Thyroid gland (tissue), 4 donors: ENCODE measurements around the gene WWTR1. TPM values are rescaled to one million over a fixed set of nuclear protein-coding genes. Genes with fewer than 3 reads are reported as not detected.

Experiments used
- DNase-seq, 2 donors: peaks; one replicate each; pipeline ENCODE4 v3.0.0-alpha.2; 2019
- H3K27ac ChIP-seq, 3 donors: fragments of 200-600 bp; sonication (generic); 1 replicate in 2 of 3; 2 replicates in 1 of 3; pipeline ENCODE4 v1.5.1; 2016 to 2019; ENCODE audit warnings: mild to moderate bottlenecking in 1 of 3, moderate library complexity in 1 of 3
- H3K27me3 ChIP-seq: fragments of 200-600 bp; sonication (generic); one replicate; pipeline ENCODE4 v1.5.1; 2019
- H3K36me3 ChIP-seq, 2 donors: fragments of 200-600 bp; sonication (generic); one replicate each; pipeline ENCODE4 v1.5.1; 2016 to 2019
- H3K4me1 ChIP-seq, 2 donors: fragments of 200-600 bp; sonication (generic); one replicate each; pipeline ENCODE4 v1.5.1; 2017 to 2019
- H3K4me3 ChIP-seq, 3 donors: fragments of 200-600 bp; sonication (generic); replicated peaks in 1 of 3; 1 replicate in 2 of 3; 2 replicates in 1 of 3; pipeline ENCODE4 v1.5.1; 2016; ENCODE audit warnings: mild to moderate bottlenecking in 1 of 3
- H3K9me3 ChIP-seq: fragments of 200-600 bp; sonication (generic); one replicate; pipeline ENCODE4 v1.5.1; 2017
- POLR2A ChIP-seq, 2 donors: fragments of 450-650 bp; IDR thresholded peaks; one replicate each; pipeline ENCODE4 v1.6.1; 2017; ENCODE audit warnings: antibody characterized with exemption in 2 of 2, mild to moderate bottlenecking in 2 of 2, moderate library complexity in 1 of 2
- WGBS, 2 donors: methylation state at CpG; one replicate each; pipeline ENCODE4 v1.1.5; 2017; 5-methylcytosine and 5-hydroxymethylcytosine counted together
- intact Hi-C: fragments of 100-400 bp; cut with DNase I; formaldehyde crosslinking; loops from one replicate; pipeline ENCODE4 v1.15.1; 2023
- total RNA-seq, 4 donors: library from RNA; depleted of rRNA; stranded (reverse); fragments of >200 nt; gene quantifications; one replicate each; pipeline ENCODE4 v1.2.3, GENCODE V29; 2016
- TF ChIP-seq, protein P1 (sequence below), 6 experiments: fragments of 200-600 bp in 3 of 6; fragments of 450-650 bp in 3 of 6; sonication (generic) in 3 of 6; IDR thresholded peaks; one replicate each; pipeline ENCODE4 v1.5.1; 2016 to 2019; ENCODE audit warnings: antibody characterized with exemption in 6 of 6, mild to moderate bottlenecking in 2 of 6, inconsistent platforms in 1 of 6, moderate library complexity in 1 of 6

WWTR1 gene
- 10 to 100 TPM; 56.7 to 87.6 (median 78.5) TPM for total RNA-seq

DNA sequence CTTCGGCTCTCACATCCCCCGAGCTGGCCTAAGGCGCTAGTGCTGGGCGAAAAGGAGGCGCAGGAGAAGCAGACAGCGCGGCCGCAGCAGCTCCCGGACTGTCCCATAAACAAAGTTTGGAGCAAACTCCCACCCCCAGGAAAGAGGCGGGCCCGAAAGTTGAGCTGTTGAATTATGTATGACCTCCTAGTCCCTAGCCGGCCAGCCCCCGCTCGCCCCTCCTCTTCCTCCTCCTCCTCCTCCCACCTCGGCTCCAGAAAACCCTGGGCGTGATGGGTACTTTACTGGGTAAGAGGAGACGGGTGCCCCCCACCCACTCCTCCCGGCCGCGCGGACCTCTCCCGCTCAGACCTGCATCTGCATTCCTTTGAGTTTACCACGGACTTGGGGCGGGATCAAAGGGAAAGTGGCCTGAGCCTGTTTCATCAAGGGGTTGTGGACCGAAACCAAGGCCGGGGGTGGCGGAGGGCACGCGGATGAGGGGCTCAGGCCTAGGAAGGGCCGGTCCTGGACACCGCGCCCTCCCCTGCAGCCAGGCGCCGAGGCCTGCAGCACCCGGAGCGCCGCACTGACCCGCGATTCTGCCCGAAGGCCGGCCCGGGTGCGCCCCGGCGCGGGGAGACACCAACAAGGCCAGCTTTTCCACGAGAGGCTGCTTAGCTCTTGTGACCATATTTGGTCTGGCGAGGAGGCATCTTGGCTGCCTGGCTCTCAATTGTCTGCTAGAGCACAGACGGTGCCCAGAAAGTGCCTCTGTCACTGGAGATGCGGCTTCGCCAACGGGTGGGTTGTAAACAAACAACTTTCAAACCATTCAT, at the start of gene WWTR1:
Gene WWTR1, minus strand, starts transcription at position 100 of the 818 bp plus-strand sequence. CDS start 719 bp downstream, outside the sequence.
- 0% methylated on average over 32 to 33 of the region's 52 CpGs for WGBS, 2 donors
- Histone ChIP-seq H3K4me3 (peak within 1 kb of the TSS; percentile 66 to 70 (median 68)), H3K27ac (peak within 1 kb of the TSS; percentile 98 to 100 (median 99)), H3K9me3 (no peaks in the 10 kb centered on the region), H3K27me3 (no peaks in the 10 kb centered on the region), H3K4me1 (peaks cover 32 to 35% of the 10 kb centered on the region in 2 donors), H3K36me3 (no peaks in the 10 kb centered on the region)
- TF ChIP-seq POLR2A (IDR thresholded peaks at IDR 0.05): peak; percentile 90 to 99
- TF ChIP-seq, protein P1, sequence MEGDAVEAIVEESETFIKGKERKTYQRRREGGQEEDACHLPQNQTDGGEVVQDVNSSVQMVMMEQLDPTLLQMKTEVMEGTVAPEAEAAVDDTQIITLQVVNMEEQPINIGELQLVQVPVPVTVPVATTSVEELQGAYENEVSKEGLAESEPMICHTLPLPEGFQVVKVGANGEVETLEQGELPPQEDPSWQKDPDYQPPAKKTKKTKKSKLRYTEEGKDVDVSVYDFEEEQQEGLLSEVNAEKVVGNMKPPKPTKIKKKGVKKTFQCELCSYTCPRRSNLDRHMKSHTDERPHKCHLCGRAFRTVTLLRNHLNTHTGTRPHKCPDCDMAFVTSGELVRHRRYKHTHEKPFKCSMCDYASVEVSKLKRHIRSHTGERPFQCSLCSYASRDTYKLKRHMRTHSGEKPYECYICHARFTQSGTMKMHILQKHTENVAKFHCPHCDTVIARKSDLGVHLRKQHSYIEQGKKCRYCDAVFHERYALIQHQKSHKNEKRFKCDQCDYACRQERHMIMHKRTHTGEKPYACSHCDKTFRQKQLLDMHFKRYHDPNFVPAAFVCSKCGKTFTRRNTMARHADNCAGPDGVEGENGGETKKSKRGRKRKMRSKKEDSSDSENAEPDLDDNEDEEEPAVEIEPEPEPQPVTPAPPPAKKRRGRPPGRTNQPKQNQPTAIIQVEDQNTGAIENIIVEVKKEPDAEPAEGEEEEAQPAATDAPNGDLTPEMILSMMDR (IDR thresholded peaks at IDR 0.05): peak in 3 of 6 experiments; percentile 15 to 32 (median 19)
- intact Hi-C loops: loop anchor here (10.0 kb wide), 2 partner anchors 83 to 113 kb away; no protein-coding TSS in a partner anchor
- peak; percentile 96 to 97 for DNase-seq

DNA sequence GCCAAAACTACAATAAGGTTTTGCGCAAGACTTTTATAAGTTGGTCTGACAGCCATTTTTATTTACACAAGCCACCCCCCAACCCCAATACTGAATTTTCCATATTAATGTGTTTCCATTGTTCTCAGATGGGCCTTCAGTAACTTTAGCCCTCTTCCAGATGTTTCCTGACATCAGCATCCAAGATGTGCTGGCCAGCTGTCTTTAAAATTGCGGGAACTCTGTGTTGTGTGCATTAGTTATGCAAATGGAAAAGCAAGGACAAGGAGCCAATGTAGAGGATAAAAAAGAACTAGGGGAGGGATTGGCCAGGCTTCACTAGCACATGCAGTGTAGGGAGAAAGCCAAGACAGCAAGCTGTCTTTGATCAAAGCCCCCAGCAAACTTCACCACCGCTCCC, 49.1 kb upstream of the WWTR1 start:
- Histone ChIP-seq H3K9me3 (no peaks in the 10 kb centered on the region), H3K27ac (no peak overlapping the region), H3K36me3 (no peaks in the 10 kb centered on the region), H3K4me3 (no peak overlapping the region), H3K27me3 (no peaks in the 10 kb centered on the region), H3K4me1 (no peaks in the 10 kb centered on the region)
- intact Hi-C loops: no loop called here
- no peak for DNase-seq
- TF ChIP-seq POLR2A (IDR thresholded peaks at IDR 0.05): no peak
- WGBS, 2 donors: 76 to 86% methylated on average over 3 of the region's 3 CpGs

DNA sequence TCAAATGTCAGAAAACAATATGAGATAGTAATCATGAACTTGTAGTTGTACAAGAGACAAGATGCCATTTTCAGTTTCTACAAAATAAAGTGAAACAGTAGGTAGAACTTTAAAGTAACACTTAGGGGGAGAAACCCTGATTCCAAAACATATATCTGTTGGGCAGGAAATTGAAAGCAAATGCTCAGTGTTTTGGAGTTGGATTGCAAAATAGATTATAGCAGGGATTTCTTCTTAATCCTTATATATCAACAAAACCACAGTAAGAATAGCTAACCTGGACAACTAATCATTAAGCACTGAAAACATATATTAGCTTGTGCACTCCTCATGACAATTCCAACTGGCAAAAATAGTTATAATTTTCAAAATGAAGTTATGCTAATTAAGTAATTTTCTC, 47.6 kb upstream of the WWTR1 start:
- Histone ChIP-seq H3K4me3 (no peak overlapping the region), H3K9me3 (no peaks in the 10 kb centered on the region), H3K27me3 (no peaks in the 10 kb centered on the region), H3K4me1 (no peaks in the 10 kb centered on the region), H3K36me3 (no peaks in the 10 kb centered on the region), H3K27ac (no peak overlapping the region)
- TF ChIP-seq, protein P1 (IDR thresholded peaks at IDR 0.05): no peak
- no peak for TF ChIP-seq POLR2A (IDR thresholded peaks at IDR 0.05)
- DNase-seq: no peak
- intact Hi-C loops: no loop called here

DNA sequence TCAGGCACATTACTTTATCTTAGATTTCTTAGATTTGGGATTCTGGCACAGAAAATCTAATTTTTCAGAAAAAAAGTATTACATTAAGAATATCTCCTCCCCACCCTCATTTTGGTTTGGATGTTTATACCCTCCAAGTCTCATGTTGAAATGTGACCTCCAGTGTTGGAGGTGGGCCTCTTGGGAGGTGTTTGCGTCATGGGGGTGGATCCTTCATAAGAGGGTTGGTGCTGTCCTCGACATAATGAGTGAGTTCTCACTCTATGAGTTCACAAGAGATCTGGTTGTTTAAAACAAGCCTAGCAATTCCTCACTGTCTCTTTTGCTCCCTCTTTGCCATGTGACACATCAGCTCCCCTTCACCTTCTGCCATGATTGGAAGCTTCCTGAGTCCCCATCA, 45.6 kb upstream of the WWTR1 start:
- TF ChIP-seq POLR2A (IDR thresholded peaks at IDR 0.05): no peak
- TF ChIP-seq, protein P1 (IDR thresholded peaks at IDR 0.05): no peak
- no peak overlapping the region for H3K4me3 ChIP-seq
- H3K36me3 ChIP-seq: no peaks in the 10 kb centered on the region
- no peaks in the 10 kb centered on the region for H3K9me3 ChIP-seq
- no peak for DNase-seq
- no peaks in the 10 kb centered on the region for H3K4me1 ChIP-seq
- H3K27ac ChIP-seq: no peak overlapping the region
- 72 to 74% methylated on average over 2 of the region's 2 CpGs for WGBS, 2 donors
- intact Hi-C loops: no loop called here
- H3K27me3 ChIP-seq: no peaks in the 10 kb centered on the region

DNA sequence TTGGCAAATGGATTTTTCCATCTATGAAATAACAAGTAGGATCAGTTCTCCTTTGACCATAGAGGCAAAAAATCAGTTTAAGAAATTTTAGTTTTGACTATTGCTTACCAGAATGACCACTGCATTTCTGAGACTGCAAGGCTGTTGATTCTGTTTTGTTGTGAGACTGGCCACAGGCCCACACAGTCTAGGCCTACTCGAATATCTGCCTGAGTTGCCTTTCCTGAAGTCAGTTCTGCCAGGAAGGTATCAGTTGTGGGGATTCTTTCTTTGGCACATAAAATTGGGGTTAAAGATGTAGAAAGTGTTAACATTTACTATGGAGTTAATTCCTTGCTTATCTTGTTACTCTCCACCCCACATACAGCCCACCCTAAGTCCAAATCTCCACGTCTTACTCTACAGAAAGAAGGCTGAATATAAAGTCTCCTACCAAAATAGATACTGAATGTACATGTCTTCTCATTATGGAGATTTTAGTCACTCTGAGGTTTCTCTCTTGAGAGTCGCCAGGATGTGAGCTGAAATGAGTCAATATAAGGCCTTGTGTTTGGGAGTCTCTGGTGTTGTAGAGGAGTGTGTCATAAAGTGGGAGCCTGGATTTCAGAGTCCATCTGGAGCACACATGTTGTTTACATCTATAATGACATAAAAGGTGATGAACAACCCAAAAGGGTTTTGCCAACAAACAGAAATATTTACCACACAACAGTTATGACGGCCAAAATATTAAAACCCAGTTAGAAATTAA, 45.0 kb upstream of the WWTR1 start:
- intact Hi-C loops: no loop called here
- no peak for DNase-seq
- H3K36me3 ChIP-seq: no peaks in the 10 kb centered on the region
- H3K27me3 ChIP-seq: no peaks in the 10 kb centered on the region
- H3K4me1 ChIP-seq: no peaks in the 10 kb centered on the region
- 76 to 86% methylated on average over 4 of the region's 4 CpGs for WGBS, 2 donors
- no peak for TF ChIP-seq POLR2A (IDR thresholded peaks at IDR 0.05)
- TF ChIP-seq, protein P1 (IDR thresholded peaks at IDR 0.05): no peak
- H3K9me3 ChIP-seq: no peaks in the 10 kb centered on the region
- H3K27ac ChIP-seq: no peak overlapping the region
- H3K4me3 ChIP-seq: no peak overlapping the region
